ENCODE measurements around the gene OR2T11.
"Not testable (repeated sequence)": the region's sequence is repeated elsewhere in the genome, so short reads cannot be mapped to it uniquely, and the experiment has no call there.

OR2T11 gene, protein sequence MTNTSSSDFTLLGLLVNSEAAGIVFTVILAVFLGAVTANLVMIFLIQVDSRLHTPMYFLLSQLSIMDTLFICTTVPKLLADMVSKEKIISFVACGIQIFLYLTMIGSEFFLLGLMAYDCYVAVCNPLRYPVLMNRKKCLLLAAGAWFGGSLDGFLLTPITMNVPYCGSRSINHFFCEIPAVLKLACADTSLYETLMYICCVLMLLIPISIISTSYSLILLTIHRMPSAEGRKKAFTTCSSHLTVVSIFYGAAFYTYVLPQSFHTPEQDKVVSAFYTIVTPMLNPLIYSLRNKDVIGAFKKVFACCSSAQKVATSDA

DNA sequence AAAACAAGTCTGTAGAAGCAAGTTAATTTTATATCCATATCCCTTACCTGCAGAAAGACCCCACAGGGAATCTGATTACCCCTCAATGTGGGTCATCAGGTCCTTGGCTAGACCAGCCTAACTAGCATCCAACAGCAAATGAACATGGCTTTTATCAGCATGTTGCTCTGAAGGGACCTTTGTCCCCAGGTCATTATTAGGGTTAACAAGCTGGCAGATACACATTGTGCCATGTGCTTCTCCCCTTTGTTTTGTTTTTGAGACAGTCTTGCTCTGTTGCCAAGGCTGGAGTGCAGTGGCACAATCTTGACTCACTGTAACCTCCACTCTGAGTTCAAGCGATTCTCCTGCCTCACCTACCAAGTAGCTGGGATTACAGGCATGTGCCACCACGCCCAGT, at the start of gene OR2T11:
OR2T11 (minus strand) TSS at position 101 of the 400 bp plus-strand sequence. CDS start 7,963 bp downstream, outside the sequence.
- not testable (repeated sequence) for DNase-seq

DNA sequence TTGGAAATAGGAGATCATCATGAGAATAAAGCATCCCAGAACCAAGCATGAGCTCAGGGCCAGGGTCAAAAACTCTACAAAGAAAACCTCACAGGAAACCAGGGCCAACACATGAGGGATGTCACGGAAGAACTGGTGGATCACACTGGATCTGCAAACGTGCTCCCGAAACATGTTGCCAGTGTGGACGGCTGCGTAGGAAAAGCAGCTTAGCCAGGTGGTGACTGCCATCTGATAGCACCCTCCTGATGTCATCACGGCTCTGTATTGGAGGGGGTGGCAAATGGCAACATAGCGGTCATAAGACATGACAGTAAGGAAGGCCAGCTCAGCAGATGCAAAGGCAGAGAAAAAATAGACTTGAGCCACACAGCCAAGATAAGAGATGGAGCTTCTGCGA, 46.8 kb upstream of the OR2T11 start:
- DNase-seq, result no peak

DNA sequence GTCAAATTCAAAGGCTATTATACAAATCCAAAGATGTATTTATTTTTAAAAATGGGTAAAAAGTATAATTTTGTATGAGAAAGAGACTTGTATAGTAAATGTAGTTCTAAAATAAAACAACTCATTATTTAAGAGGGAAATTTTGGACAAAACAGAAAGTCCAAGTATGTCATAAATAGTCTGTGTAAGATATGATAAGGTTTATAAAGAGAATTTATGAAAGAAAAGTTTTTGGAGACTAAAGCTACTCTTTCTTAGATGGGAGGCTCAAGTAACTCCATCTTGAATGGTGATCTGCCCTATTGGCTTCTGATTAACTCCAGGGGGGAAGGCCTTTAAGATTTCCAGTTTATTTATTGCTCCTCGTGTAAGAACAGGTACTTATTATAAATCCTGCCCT, 35.1 kb upstream of the OR2T11 start:
- no peak for DNase-seq

DNA sequence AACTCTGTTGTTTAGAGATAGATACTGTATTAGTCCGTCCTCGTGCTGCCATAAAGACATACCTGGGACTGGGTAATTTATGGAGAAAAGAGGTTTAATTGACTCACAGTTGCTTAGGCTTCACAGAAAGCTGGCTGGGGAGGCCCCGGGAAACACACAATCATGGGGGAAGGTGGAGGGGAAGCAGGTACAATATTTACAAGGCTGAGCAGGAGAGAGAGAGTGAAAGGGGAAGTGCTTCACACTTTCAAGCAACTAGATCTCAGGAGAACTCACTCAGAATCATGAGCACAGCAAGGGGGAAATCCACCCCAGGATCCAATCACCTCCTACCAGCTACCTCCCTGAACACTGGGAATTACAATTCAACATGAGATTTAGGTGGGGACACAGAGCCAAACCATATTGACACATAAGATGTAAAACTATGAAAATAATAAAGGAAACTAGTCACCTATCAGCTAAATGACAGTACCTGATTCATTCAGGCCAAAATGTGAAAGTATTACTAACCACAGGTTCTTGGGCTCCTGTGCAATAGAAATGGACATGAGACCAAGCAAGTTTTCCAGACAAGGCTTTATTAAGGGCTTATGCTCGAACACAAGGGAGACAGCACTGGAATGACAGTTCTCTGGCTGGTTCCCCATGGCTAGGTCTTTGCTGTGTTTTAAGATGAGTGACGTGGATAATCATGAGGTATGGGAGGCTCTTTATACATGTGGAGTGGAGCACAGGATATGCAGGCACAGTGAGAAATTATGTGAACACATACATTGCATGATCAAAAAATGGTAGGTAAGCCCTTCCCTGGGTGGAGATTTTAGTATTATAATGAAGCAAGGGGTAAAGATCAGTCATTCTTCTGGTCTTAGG, 28.8 kb upstream of the OR2T11 start:
- DNase-seq, result not testable (repeated sequence)

DNA sequence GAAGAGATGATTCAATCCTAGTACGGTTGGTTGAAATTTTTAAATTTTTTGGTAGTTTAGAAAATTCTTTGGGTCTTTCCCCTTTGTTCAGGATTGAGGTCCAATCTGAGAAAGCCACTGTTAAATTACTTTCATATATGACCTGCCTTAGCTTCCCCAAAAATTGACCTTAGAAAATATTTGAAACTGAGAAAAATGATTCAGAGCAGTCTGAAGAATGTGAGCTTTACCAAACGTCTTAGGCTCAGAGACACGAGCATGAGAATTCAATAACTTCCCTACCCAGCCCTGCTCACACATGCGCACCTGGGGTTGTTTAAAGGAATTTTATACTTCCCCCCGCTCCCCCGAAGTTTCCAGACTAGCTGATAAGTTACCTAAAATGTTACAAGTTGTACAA, 21.9 kb upstream of the OR2T11 start:
- not testable (repeated sequence) for DNase-seq

DNA sequence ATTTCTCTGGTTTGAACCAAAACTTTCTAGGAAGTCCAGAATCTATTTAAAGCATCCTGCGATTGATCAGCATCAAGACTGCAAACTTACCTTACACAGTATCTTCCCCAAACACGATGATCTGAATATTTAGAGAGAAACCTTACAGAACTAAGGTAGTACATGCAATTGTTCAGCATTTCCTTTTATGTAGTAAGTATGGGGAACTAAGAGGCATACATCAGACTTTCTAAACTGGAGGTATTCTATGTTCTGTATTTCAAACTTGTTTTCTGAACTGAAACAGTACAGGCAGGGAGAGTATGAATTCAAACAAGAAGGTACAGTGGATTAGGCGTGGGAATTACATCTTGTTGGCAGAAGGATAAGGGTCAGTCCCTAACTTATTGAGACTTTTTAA, 20.5 kb upstream of the OR2T11 start, which contains the start of gene OR2T27:
OR2T27 (minus strand) TSS at position 175 of the 400 bp plus-strand sequence. CDS start 4,644 bp downstream, outside the sequence.
- DNase-seq, result not testable (repeated sequence)

DNA sequence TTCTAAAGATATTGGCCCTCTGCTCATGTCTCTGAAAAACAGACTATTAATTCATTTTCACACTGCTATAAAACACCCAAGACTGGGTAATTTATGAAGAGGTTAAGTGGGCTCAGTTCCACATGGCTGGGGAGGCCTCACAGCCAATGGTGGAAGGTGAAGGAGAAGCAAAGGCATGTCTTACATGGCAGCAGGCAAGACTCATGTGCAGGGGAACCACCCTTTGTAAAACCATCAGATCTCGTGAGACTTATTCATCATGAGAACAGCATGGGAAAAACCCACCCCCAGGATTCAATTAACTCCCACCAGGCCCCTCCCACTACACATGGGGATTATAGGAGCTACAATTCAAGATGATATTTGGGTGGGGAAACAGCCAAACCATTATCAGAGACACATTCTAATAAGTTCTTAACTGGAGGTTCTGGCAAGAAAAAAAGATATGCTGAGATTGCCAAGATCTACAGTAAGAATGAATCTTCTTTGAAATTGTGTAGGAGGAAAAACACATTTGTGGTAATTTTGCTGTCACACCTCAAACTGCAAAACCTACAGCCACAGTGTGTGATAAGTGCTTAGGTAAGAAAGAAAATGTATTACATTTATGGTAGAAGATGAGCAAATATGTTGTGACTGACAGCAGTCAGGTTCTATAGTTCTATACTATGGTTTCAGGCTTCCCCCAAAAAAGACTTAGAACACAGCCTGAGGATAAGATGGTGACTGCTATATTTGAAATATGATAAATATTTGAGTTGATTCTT, 14.1 kb upstream of the OR2T11 start:
- not testable (repeated sequence) for DNase-seq

DNA sequence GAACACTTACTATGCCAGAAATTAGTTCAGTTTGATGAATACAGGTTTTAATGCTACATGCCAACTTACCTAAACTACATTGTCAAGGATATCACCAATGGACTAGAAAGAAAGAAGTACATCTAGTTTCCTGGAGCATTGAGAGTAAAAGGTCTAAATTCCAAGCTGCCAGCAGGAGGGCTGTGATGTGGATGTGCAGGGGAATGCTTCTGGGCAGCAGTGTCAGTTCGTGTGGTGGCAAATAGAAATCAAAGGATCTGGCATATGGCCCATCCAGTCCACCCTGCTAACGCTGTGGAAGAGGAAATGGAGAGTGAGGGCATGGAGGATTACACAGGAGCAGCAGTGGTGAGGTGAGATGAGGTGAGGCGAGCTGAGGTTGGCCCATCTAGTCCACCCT, 10.3 kb upstream of the OR2T11 start, which contains the start of gene OR2T35:
OR2T35 (minus strand) TSS at position 101 of the 400 bp plus-strand sequence. CDS start 6,020 bp downstream, outside the sequence.
- DNase-seq, result not testable (repeated sequence)

DNA sequence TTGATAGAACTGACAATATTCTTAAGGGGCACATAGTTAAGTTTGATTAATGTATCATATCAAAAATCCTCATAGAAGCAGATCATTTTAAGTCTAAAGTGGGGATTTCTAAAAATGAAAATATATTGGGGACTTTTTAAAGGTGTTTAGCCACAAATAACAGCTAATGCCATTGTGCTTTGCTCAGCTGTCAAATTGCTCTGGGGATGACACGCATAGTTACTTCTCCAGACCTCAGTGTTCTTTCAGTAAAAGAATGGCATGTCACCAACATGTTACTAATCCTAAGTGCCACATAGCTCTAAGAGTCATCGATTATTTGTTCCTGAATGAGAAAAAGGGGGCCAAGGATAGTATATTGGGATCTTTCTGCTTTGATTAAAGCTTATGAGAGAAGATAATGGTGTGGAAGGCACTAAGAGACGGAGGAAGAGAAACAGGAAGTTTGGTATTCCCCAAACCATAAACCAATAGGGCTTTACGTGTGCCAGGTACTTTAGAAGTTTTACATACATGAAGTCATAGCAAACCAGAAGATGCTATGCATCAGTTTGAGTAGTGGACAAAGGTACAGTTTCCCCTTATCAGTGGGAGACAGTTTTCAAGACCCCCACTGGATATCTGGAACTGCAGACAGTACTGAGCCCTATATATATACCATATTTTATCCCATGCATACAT, 8.2 kb upstream of the OR2T11 start:
- not testable (repeated sequence) for DNase-seq

DNA sequence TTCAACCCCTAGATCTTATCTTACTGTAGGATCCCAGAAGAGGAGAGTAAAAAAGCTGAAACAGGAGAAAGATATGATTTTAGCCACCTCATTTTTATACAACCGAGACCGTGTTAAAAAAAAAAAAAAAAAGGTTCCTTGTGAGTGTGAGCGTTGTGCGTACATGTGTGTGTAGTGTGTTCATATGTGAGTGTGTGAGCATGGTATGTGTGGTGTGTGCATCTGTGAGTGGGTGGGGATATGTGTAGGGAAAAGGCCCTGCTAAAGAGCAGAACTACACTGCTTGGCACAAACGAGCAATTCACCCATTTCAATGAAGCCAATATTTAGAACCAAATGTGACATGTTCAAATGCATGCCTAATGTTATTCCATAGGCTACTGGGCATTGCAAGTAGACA, 6.7 kb upstream of the OR2T11 start:
- not testable (repeated sequence) for DNase-seq

DNA sequence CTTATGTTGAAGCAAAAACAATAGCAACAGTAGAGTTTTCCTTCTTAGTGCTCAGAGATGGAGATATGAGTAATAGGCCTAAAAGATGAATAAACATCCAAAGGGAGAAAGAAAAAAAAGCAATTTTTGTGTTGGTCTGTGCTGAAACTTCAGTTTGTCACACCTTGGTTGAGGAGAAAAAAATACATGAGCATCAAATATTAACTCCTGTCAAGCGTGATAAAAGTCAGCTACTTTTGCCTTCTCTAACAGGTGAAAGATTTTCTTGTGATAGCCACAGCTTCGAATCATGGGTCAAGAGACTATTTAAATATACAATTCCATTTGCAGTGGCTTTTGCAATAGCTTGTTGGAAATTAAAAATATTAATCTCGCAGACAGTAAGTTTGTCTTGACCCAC, 6.0 kb upstream of the OR2T11 start:
- DNase-seq, result not testable (repeated sequence)

DNA sequence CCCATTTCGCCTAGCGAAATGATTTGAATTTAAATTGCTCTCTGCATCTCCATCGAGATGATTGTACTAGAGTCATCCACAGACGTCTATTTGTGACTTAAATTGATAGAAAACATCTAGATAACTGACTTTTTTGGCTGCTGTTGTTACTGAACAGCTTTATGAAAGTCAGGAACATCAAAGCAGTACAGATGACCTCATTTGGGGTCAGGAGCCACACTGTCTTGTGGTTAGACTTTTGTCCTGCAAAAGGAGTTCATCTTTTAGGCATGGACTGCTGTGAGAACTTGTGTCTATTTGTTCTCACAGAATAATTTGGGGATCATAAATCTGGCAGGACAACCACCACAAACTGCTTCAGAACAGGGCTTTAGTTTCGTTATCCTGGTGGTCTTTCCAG, 4.8 kb upstream of the OR2T11 start:
- DNase-seq, result not testable (repeated sequence)

DNA sequence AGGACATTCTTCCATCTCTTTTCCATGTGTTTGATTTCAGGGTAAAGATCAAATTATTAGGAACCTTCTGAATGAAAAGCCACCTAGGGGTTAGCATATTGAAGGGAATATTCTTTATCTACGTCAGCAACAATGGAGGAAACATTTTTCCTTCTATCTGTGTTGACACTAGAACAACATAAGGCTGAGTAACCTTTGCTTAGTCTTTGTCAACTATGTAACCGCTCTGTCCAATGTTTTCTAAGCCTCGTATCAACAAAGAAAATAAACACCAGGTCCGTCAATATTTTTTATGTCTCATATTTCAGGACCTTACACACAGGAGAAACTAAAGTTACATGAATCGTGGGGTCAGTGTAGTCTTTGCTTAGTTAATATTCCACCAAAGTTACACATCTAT, 1.7 kb upstream of the OR2T11 start:
- not testable (repeated sequence) for DNase-seq

DNA sequence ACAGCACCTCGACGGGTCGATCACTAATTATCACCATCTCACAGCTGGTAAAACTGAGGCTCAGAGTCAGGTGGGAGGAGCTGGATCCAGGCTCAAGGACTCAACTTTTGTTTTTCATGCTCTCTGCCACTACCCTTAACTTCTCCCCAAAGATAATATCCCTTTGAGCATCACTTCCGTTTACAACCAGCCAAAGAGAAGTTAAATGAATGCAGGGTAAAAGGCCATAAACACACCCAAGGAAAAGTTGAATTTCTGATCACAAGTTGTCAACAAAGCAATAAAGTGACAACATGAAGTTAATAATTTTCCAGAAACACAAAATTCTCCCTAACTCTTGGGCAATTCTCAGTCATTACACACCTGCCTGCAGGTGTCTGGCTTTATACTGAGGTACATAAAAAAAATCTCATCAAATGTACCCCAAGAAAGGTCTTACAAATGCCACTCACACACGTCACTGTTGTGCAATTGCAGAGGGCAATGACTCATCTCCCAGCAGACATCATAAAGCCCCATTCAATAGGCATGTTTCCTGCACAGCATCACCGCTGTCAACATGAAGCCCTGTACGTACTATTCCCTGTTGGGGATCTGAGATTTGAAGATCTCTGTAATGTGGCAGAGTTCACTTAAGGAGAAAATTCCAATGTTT, 3.4 kb downstream of the OR2T11 start:
- no peak for DNase-seq

DNA sequence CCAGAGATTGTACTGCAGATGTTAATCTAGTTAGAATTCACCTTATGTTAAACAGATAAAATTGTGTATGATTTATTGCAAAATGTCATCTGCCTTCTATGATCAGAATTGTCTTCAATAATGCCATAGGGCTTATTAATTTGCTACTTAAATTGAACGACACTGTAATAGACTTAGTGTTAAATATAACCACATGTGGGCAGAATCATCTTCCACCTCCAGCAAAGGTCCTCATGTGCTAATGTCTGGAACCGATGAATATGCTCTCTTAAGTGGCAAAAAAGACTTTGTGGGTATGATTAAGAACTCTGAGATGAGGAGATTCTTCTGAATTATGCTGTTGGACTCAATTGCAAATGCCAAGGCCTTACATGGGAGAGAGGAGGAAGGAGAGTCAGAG, 4.3 kb downstream of the OR2T11 start:
- no peak for DNase-seq

DNA sequence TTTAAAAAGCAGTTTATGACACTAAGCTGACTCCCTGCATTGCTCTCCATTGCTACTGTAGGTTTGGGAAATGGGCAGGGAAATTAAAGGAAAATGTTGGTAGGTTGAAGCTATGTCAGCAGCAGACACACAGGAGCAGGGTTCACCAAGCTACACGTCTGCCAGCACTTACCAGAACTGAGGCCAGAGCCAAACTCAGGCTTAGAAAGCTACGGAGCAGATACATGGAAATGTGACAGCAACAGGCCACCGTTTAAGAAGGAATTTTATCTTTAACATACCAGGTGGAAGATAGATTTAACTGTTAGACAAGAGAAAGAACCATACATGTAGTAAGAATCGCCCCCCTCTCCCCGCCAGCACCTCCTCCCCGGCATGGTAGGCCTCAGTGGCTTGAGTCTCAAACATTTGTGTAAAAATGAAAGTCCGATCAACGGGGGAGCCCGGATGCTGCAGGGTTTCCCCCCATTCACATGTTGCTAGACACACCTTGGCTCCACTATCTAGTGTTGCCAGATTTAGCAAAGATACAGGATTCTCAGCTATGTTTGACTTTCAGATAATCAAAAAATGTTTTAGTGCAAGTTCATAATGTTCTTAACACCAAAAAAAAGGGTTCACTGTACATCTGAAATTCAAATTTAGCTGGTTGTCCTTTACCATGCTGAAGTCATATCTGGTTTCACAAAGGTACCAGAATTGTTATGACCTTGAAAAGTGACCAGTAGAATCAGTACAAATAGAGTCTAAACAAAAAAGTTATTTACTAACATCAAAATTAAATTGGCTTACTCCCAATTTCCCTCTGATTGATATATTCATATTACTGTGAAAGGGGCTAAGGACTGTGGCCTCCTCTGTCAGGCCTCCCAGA, 6.7 kb downstream of the OR2T11 start:
- no peak for DNase-seq

DNA sequence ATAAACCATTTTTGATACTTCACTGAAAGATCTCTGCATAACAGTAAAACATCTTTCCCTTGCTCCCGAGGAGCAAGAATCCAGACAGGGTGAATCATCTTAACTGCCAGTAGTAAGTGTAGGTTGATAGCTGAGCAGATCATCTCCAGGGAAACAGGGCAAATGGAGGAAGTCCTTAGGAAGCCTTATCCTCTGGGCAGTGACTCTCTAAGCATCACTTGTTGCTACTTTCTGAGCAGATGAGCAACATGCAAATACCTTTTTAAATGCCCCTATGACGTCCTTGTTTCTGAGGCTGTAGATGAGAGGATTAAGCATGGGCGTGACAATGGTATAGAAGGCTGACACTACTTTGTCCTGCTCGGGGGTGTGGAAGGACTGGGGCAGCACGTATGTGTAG, 8.9 kb downstream of the OR2T11 start:
- DNase-seq, result no peak

DNA sequence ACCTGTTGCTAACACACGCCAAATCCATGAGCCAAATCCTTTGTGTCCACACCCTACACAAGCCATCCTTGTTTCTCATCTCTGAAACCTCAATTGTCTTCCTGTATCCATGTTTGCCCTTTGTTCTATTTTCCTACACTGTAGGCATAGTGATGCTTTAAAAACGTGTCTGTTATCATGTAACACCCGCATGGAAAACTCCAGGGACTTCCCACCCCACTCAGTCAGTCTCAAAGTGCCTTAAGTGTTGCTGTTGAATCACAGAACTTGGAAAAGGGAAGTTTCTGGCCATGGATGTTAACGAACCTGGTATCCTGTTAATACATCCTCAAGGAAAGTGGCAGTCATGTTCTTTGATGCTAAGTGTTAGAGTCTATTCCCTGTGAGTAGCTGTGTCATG, 9.7 kb downstream of the OR2T11 start:
- no peak for DNase-seq

DNA sequence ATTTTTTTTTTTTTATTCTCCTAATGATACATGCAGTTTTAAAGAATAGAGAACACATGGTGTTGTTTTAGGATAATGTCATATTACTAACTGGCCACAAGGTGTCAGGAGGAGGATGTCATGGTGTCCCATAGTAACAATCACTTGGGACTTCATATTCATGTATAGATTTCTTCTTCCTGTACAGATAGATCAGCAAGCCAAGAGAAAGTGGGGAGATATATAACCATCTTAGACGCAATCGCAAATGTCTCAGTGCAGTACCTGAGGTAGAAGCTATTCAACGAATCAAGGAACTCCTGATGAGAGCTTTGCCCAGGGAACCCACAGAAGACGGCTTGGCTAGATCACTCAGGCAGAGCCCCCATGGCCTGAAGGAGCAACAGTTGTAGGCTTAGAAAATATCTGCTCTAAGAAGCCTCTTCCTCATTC, 12.3 kb downstream of the OR2T11 start:
- no peak for DNase-seq

DNA sequence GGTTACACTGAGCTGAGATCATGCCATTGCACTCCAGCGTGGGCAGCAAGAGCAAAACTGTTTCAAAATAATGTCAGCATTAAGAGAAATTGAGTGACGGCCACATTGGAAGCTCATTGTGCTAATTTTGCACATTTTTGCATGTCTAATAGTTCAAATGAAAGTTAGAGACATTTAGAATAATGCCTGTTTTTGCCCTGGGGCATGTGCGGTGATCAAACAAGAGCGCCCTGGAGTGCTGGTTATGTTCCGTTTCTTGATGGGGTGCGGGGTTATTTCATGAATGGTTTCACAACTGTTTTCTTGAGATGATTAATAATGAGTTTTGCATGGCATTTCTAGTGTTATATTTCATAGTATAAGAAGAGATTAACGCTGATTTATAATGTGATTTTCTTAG, 13.1 kb downstream of the OR2T11 start:
- no peak for DNase-seq

DNA sequence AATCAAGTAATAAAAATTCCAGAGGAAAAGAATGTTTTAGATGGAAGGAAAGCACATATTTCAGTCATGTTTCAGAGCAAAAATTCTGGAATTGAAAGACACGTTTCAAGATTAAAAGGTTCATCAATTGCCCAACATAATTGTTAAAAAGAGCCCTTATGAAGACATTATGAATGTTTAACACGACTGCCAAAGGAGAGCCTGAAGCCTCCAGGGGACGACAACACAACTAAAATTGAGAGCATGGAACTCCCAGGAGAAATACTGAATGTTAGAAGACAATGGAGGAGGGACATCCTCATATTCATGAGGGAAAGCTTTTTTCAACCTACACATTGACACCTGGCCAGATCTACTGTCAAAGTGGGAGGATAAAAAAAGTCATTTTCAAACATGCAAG, 16.0 kb downstream of the OR2T11 start:
- no peak for DNase-seq
